Ovary (tissue), 3 donors: ENCODE results near the gene DCAF4.

Experiments used
- EP300 ChIP-seq: sonication (generic); formaldehyde crosslinking; IDR thresholded peaks from one replicate; pipeline ENCODE4 v1.6.1; 2017; ENCODE audit warnings: antibody characterized with exemption
- POLR2A ChIP-seq: fragments of 450-650 bp; IDR thresholded peaks from one replicate; pipeline ENCODE4 v1.6.1; 2017; ENCODE audit warnings: antibody characterized with exemption, mild to moderate bottlenecking, moderate library complexity
- TF ChIP-seq, protein P1 (sequence below), 3 donors: fragments of 450-650 bp in 2 of 3; fragments of 200-600 bp in 1 of 3; IDR thresholded peaks; one replicate each; pipeline versions ENCODE4 v1.5.1 to v1.8.0; 2016 to 2022; ENCODE audit warnings: antibody characterized with exemption in 3 of 3, mild to moderate bottlenecking in 1 of 3
- donor health status: DM: no; HTN: no; CAD: no.

DNA sequence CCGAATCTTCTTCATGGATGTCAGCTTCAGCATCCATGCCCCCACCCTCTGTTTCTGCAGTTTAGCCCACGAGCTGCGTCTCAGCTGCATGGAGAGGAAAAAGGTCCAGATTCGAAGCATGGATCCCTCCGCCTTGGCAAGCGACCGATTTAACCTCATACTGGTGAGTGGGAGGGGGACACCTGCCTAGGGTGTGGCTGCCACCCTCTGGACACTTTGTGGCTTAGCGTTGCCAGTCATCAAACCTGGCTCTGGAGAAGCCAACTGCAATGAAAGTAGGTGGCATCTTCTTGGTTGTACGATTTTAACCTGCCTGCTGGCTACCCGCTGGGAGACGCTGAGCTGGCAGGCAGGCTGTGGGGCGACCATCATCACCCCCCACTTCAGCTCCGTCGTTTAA lies 16.7 kb downstream of the DCAF4 start:
- TF ChIP-seq, protein P1, sequence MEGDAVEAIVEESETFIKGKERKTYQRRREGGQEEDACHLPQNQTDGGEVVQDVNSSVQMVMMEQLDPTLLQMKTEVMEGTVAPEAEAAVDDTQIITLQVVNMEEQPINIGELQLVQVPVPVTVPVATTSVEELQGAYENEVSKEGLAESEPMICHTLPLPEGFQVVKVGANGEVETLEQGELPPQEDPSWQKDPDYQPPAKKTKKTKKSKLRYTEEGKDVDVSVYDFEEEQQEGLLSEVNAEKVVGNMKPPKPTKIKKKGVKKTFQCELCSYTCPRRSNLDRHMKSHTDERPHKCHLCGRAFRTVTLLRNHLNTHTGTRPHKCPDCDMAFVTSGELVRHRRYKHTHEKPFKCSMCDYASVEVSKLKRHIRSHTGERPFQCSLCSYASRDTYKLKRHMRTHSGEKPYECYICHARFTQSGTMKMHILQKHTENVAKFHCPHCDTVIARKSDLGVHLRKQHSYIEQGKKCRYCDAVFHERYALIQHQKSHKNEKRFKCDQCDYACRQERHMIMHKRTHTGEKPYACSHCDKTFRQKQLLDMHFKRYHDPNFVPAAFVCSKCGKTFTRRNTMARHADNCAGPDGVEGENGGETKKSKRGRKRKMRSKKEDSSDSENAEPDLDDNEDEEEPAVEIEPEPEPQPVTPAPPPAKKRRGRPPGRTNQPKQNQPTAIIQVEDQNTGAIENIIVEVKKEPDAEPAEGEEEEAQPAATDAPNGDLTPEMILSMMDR (IDR thresholded peaks at IDR 0.05) = no peak
- no peak for TF ChIP-seq POLR2A
- TF ChIP-seq EP300 = no peak
